Measurements from ENCODE around the gene KPNA6.
"Not testable (repeated sequence)": the region's sequence is repeated elsewhere in the genome, so short reads cannot be mapped to it uniquely, and the experiment has no call there.

KPNA6 gene

DNA sequence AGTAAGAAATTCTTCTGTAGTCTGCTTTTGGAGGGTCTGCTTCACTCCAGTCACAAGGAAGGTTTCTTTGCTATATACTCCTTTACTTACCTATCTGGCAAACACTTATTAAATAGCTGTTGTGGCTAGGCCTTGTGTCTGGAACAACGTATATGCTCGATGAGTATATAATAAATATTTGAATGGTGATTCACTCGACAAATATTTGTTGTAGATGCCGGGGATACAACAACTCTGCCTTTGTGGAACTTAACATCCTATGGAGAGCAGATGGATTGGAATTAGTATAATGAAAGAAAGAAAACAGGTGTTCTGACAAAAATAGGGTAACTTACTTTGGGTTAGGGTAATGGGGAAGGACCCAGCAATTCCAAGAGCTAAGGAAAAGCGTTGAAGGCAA is 31.1 kb downstream of the KPNA6 start:
- ChIA-PET POLR2A (interaction anchor here (0.6 kb wide), 2 partner anchors 66 to 160 kb away, joined by 3 to 9 read pairs; partner anchors contain the start of gene TMEM39B), CTCF (interaction anchor here (1.4 to 1.7 kb wide), 2 partner anchors 11 to 20 kb away, joined by 4 read pairs; no protein-coding TSS in a partner anchor)
- TF ChIP-seq, protein P1, sequence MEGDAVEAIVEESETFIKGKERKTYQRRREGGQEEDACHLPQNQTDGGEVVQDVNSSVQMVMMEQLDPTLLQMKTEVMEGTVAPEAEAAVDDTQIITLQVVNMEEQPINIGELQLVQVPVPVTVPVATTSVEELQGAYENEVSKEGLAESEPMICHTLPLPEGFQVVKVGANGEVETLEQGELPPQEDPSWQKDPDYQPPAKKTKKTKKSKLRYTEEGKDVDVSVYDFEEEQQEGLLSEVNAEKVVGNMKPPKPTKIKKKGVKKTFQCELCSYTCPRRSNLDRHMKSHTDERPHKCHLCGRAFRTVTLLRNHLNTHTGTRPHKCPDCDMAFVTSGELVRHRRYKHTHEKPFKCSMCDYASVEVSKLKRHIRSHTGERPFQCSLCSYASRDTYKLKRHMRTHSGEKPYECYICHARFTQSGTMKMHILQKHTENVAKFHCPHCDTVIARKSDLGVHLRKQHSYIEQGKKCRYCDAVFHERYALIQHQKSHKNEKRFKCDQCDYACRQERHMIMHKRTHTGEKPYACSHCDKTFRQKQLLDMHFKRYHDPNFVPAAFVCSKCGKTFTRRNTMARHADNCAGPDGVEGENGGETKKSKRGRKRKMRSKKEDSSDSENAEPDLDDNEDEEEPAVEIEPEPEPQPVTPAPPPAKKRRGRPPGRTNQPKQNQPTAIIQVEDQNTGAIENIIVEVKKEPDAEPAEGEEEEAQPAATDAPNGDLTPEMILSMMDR (IDR thresholded peaks at IDR 0.05; ENCODE audit: control extremely low read depth, extremely low read depth, low read depth, missing control alignments) = no peak
- no peak for DNase-seq (ENCODE audit: extremely low spot score)

DNA sequence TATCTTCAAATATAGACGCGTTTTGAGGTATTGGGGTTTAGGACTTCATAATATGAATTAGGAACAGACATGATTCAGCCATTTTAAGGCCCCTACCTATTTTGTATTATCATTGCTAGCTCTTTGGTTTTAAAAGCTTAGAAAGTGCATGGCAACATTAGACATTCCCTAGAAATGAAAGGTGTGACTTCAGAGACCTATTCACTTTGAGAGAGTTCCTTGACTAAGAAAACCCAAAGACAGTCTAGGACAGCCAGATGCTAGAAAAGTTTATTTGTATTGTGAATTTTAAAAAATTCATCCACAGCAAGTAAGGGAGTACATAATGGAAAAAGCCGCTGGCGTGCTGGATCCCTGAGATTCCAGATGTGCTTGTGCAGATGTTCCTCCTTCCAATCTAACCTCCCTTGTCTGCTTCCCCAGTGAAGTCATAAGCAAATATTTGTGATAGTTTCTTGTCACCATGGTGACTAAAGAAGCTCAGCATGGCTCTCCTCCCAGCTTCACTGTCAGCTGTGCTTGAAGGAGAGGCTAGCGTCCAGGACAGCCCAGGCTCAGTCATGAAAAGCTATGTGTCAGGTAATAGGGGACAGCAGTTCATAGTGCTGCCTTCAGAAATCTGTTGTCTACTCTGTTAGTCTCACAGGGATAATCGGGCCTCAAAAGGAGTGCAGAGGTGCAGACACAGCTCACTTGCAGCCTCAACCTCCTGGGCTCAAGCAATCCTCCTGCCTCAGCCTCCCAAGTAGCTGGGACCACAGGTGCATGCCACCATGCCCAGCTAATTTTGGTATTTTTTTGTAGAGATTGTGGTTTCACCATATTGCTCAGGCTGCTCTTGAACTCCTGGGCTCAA is 34.8 kb downstream of the KPNA6 start:
- DNase-seq (ENCODE audit: extremely low spot score) = no peak
- TF ChIP-seq, protein P1 (IDR thresholded peaks at IDR 0.05; ENCODE audit: control extremely low read depth, extremely low read depth, low read depth, missing control alignments) = no peak
- POLR2A ChIA-PET = no interaction called here
- CTCF ChIA-PET = no interaction called here

DNA sequence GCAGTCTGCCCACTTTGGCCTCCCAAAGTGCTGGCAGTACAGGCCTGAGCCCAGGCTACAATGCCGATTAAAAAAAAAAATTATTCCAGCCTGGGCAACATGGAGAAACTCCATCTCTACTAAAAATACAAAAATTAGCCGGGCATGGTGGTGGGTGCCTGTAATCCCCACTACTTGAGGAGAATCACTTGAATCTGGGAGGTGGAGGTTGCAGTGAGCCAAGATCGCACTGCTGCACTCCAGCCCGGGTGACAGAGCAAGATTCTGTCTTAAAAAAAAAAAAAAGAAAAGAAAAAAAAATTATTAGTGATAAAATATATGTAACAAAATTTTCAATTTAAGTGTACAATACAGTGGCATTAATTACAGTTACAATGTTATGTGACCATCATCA is 35.4 kb downstream of the KPNA6 start:
- DNase-seq (ENCODE audit: extremely low spot score); POLR2A ChIA-PET; CTCF ChIA-PET: not testable (repeated sequence)

GRCh38 chr1:32144033-32144432 is 36.2 kb downstream of the KPNA6 start:
- POLR2A ChIA-PET = no interaction called here
- no peak for DNase-seq (ENCODE audit: extremely low spot score)
- CTCF ChIA-PET = no interaction called here
- TF ChIP-seq, protein P1 (IDR thresholded peaks at IDR 0.05; ENCODE audit: control extremely low read depth, extremely low read depth, low read depth, missing control alignments) = no peak

DNA sequence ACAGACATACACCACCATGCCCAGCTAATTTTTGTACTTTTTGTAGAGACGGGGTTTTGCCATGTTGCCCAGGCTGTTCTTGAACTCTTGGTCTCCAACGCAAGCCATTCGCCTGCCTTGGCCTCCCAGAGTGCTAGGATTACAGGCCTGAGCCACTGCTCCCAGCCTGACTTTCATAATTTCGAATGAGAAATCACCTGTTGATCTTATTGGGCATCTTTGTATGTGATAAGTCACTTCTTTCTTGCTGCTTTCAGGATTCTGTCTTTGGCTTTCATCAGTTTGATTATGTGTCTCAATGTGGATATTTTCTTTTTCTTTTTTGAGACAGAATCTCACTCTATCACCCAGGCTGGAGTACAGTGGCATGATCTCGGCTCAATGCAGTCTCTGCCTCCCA is 39.9 kb downstream of the KPNA6 start:
- DNase-seq (ENCODE audit: extremely low spot score); CTCF ChIA-PET; POLR2A ChIA-PET: not testable (repeated sequence)

DNA sequence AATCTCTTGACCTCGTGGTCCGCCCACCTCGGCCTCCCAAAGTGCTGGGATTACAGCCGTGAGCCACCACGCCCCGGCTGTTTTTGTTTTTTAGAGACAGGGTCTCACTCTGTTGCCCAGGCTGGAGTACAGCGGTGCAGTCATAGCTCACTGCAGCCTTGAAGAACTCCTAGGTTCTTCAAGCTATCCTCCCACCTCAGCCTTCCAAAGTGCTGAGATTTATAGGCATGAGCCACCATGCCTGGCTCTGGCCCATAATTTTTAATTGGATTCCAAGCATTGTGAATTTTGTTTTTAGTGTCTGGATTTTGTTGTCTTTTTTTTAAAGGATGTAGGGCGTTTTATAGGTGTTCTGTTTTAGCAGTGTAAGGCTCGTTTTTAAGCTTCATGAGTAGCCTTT is 43.0 kb downstream of the KPNA6 start:
- ChIA-PET POLR2A (interaction anchor here (0.5 kb wide), 1 partner anchor 185 kb away, joined by 3 read pairs; no protein-coding TSS in a partner anchor), CTCF (interaction anchor here (1.5 kb wide), 1 partner anchor 23 kb away, joined by 4 read pairs; no protein-coding TSS in a partner anchor)
- DNase-seq (ENCODE audit: extremely low spot score) = no peak
- TF ChIP-seq, protein P1 (IDR thresholded peaks at IDR 0.05; ENCODE audit: control extremely low read depth, extremely low read depth, low read depth, missing control alignments) = no peak

GRCh38 chr1:32151319-32151787 is 43.5 kb downstream of the KPNA6 start:
- ChIA-PET POLR2A (interaction anchor here (0.5 kb wide), 1 partner anchor 184 kb away, joined by 3 read pairs; no protein-coding TSS in a partner anchor), CTCF (interaction anchor here (1.5 kb wide), 2 partner anchors 17 to 24 kb away, joined by 3 to 4 read pairs; no protein-coding TSS in a partner anchor)
- DNase-seq (ENCODE audit: extremely low spot score) = no peak
- TF ChIP-seq, protein P1 (IDR thresholded peaks at IDR 0.05; ENCODE audit: control extremely low read depth, extremely low read depth, low read depth, missing control alignments) = no peak
